Karpas-422 (cell line): Measurements from ENCODE around the gene MAN1A1. TPM values are rescaled to one million over a fixed set of nuclear protein-coding genes. Genes with fewer than 3 reads are reported as not detected.

Experiments used
- DNase-seq: peaks from one replicate; pipeline ENCODE4 v3.0.0-alpha.2; 2015
- H2AFZ ChIP-seq: fragments of 200-600 bp; sonication (generic); 2 replicates; pipeline ENCODE4 v1.6.1; 2014; ENCODE audit warnings: antibody characterized with exemption, low read length, mixed read lengths
- H3K27ac ChIP-seq: fragments of 200-600 bp; sonication (generic); 2 replicates; pipeline ENCODE4 v1.5.1; 2014; ENCODE audit warnings: mild to moderate bottlenecking, low read length, moderate library complexity
- H3K27me3 ChIP-seq: fragments of 200-600 bp; sonication (generic); 2 replicates; pipeline ENCODE4 v1.6.1; 2014; ENCODE audit warnings: low read length, mixed read lengths
- H3K36me3 ChIP-seq: fragments of 200-600 bp; sonication (generic); 2 replicates; pipeline ENCODE4 v1.6.1; 2014; ENCODE audit warnings: low read length, mixed read lengths; ENCODE audit not compliant: insufficient read depth
- H3K4me1 ChIP-seq: fragments of 200-600 bp; sonication (generic); 2 replicates; pipeline ENCODE4 v1.6.1; 2014; ENCODE audit warnings: mild to moderate bottlenecking, low read length, mixed read lengths
- H3K4me2 ChIP-seq: fragments of 200-600 bp; sonication (generic); 2 replicates; pipeline ENCODE4 v1.6.1; 2014; ENCODE audit warnings: low read length, low read depth, mild to moderate bottlenecking; ENCODE audit not compliant: poor library complexity, severe bottlenecking
- H3K4me3 ChIP-seq: fragments of 200-600 bp; sonication (generic); 2 replicates; pipeline ENCODE4 v1.5.1; 2014; ENCODE audit warnings: mild to moderate bottlenecking, antibody characterized with exemption, low read length, mixed read lengths
- H3K79me2 ChIP-seq: fragments of 200-600 bp; sonication (generic); 2 replicates; pipeline ENCODE4 v1.6.1; 2014; ENCODE audit warnings: mild to moderate bottlenecking, low read length, mixed read lengths
- H3K9ac ChIP-seq: fragments of 200-600 bp; sonication (generic); 2 replicates; pipeline ENCODE4 v1.6.0; 2014; ENCODE audit warnings: low read length
- H3K9me2 ChIP-seq: fragments of 200-600 bp; sonication (generic), shearing (Covaris generic); replicated peaks from 2 replicates; pipeline ENCODE4 v1.6.0; 2014; ENCODE audit warnings: mild to moderate bottlenecking, low read length, moderate library complexity; ENCODE audit not compliant: insufficient read depth
- H3K9me3 ChIP-seq: fragments of 300-700, 200-600 bp; sonication (generic); 2 replicates; pipeline ENCODE4 v1.6.1; 2014; ENCODE audit warnings: low read length, mixed read lengths
- H4K20me1 ChIP-seq: fragments of 200-600 bp; sonication (generic); 2 replicates; pipeline ENCODE4 v1.6.1; 2014; ENCODE audit warnings: mild to moderate bottlenecking, antibody characterized with exemption, low read length, low read depth; ENCODE audit not compliant: insufficient read depth
- total RNA-seq: library from RNA; depleted of rRNA; stranded (reverse); fragments of >200 nt; shearing (Covaris generic); gene quantifications from 2 replicates; pipeline ENCODE4 v1.2.3, GENCODE V29; 2014; ENCODE audit warnings: low replicate concordance

The MAN1A1 gene
- total RNA-seq, 1 experiment from 2014 or later: 0.48 TPM

DNA sequence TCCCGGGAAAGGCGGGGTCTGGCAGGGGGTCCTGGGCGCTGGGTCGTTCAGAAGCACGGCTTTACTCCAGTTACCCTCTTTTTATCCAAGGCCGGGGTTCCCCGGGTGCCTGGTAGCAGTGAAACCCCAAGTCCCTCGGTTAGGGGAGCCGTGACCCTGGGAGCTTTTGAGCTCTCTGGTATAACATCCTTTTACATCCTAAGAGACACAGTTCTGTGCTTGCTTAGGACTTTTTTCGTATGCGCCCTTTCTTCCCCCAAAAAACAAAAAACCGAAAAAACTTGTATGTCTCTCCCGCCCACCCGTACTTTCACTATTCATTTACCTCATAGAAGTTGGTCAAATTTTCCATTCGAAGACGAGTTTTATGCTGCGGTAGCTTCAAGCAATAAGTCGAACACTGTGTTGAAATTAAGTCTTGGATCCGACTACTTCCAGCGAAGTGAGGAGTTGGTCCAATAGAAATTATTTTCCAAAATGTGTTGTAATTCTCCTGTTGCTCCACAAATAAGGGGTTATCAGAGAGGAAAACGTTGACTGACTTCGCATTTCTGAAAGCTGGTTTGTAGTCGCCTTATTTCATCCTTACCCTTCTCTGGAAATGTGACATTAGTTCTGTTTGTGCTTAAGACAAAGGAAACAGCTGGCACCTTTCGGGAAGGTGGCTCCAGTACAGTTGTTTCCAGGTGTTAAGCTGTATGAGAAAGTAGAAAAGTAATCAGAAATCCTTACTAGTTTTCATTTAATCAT lies 816 bp upstream of the MAN1A1 start:
- peak overlapping the region; percentile 73; the same call in 1 of the 2 replicates for H2AFZ ChIP-seq
- H3K27ac ChIP-seq: no peak overlapping the region
- H3K9me3 ChIP-seq: no peaks in the 10 kb centered on the region
- no peaks in the 10 kb centered on the region for H3K9me2 ChIP-seq
- peak overlapping the region; percentile 97 for H3K4me2 ChIP-seq
- no peaks in the 10 kb centered on the region for H3K27me3 ChIP-seq
- H3K79me2 ChIP-seq: no peaks in the 10 kb centered on the region
- no peak for DNase-seq
- no peaks in the 10 kb centered on the region for H4K20me1 ChIP-seq
- peaks cover 35% of the 10 kb centered on the region for H3K4me1 ChIP-seq
- peak overlapping the region; percentile 75 for H3K4me3 ChIP-seq
- H3K9ac ChIP-seq: peak overlapping the region; percentile 66
- no peaks in the 10 kb centered on the region for H3K36me3 ChIP-seq

DNA sequence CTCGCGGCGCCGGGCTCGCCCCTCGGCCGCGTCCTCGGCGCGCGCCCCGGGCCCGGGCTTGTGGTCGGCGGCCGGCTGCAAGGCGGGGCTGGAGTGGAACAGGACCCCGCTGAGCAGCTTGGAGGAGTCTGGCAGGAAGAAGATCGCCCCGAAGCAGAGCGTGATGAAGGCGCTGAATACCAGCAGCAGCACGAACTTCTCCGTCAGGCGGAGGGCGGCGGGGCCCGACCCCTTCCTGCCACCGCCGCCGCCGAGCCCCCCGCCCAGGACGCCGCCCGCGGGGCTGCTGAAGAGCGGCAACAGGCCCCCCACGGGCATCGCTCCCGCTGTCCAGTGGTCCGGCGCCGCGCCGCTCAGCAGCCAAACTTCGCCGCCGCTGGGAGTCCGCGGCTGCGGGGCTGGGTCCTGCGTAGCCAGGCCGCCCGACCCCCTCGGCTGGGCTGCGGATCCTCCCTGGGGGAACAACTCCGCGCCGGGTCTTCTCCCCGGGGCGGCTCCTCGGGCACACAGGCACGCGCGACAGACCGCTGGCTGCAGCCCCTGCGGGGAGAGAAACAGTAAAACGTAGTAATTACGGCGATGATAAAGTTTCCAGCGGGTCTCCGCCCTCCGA lies 707 bp downstream of the MAN1A1 start:
- Histone ChIP-seq H3K4me1 (peaks cover 31% of the 10 kb centered on the region), H3K4me2 (peak overlapping the region; percentile 97), H3K4me3 (peak overlapping the region; percentile 75), H3K27ac (no peak overlapping the region), H3K9me2 (no peaks in the 10 kb centered on the region), H2AFZ (peak overlapping the region; percentile 96; the same call in 1 of the 2 replicates), H3K9ac (peak overlapping the region; percentile 66), H3K27me3 (no peaks in the 10 kb centered on the region), H4K20me1 (no peaks in the 10 kb centered on the region), H3K79me2 (no peaks in the 10 kb centered on the region), H3K9me3 (no peaks in the 10 kb centered on the region), H3K36me3 (no peaks in the 10 kb centered on the region)
- DNase-seq: peak; percentile 49

- H2AFZ ChIP-seq: no peak overlapping the region
- no peak overlapping the region for H3K27ac ChIP-seq
- peak overlapping the region; percentile 97 for H3K4me2 ChIP-seq
- no peaks in the 10 kb centered on the region for H3K9me3 ChIP-seq
- no peaks in the 10 kb centered on the region for H4K20me1 ChIP-seq
- no peak for DNase-seq
- H3K79me2 ChIP-seq: no peaks in the 10 kb centered on the region
- H3K4me1 ChIP-seq: peaks cover 31% of the 10 kb centered on the region
- no peaks in the 10 kb centered on the region for H3K36me3 ChIP-seq
- H3K9me2 ChIP-seq: no peaks in the 10 kb centered on the region
- peak overlapping the region; percentile 75; the same call in 1 of the 2 replicates for H3K4me3 ChIP-seq
- no peaks in the 10 kb centered on the region for H3K27me3 ChIP-seq
- peak overlapping the region; percentile 66 for H3K9ac ChIP-seq
Measured at GRCh38 chr6:119348096-119348747, 1.3 kb downstream of the MAN1A1 start.

- peaks cover 31% of the 10 kb centered on the region for H3K4me1 ChIP-seq
- H3K4me3 ChIP-seq: no peak overlapping the region; the same call in 1 of the 2 replicates
- H3K27me3 ChIP-seq: no peaks in the 10 kb centered on the region
- H4K20me1 ChIP-seq: no peaks in the 10 kb centered on the region
- H3K9me2 ChIP-seq: no peaks in the 10 kb centered on the region
- H3K4me2 ChIP-seq: peak overlapping the region; percentile 97
- H3K36me3 ChIP-seq: no peaks in the 10 kb centered on the region
- H3K79me2 ChIP-seq: no peaks in the 10 kb centered on the region
- H2AFZ ChIP-seq: no peak overlapping the region
- no peak overlapping the region for H3K27ac ChIP-seq
- H3K9me3 ChIP-seq: no peaks in the 10 kb centered on the region
- no peak overlapping the region for H3K9ac ChIP-seq
- DNase-seq: no peak
Measured at GRCh38 chr6:119347466-119348095, 2.0 kb downstream of the MAN1A1 start.

DNA sequence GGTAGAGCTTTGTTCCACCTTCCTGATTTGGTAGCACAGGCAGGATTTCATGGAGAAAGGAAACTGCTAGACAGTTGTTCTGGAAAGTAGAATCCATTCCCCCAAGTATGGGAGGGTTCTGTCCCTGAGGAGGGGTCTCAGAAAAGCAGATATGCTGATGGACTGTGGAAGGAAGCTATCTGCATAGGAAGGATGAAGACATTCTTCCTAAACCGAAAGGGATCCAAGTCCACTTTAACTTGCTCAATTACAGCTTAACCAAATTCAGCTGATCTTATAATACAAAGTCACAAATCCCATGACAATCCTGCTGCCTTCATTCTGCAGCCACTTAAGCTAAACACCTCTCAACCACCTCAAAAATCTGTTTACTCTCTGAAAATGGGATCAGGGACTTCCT lies 2.6 kb downstream of the MAN1A1 start:
- Histone ChIP-seq H3K27ac (no peak overlapping the region), H3K36me3 (no peaks in the 10 kb centered on the region), H3K4me3 (no peak overlapping the region), H3K27me3 (no peaks in the 10 kb centered on the region), H3K4me1 (peaks cover 31% of the 10 kb centered on the region), H3K9me3 (no peaks in the 10 kb centered on the region), H3K79me2 (no peaks in the 10 kb centered on the region), H3K9me2 (no peaks in the 10 kb centered on the region), H3K4me2 (no peak overlapping the region), H4K20me1 (no peaks in the 10 kb centered on the region), H3K9ac (no peak overlapping the region), H2AFZ (no peak overlapping the region)
- no peak for DNase-seq

DNA sequence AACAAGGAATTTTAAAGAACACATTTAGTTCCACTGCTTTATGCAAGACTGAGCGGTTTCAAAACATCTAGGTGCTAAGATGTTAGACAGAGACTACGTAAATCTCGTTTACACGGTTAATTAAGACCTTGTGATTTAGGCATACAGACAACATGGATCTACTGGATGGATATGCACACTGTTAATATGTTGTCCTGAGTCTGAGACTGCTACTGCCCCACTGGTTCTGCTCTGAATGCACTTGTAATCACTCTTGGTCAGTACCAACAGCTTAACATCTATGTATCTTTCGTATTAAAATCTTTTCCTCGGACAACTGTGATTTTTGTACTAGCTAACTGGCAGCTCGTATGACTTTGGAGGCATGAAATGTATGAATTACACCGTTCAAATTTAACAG lies 3.1 kb downstream of the MAN1A1 start:
- no peak overlapping the region for H3K4me2 ChIP-seq
- no peak overlapping the region for H2AFZ ChIP-seq
- no peaks in the 10 kb centered on the region for H3K9me3 ChIP-seq
- no peaks in the 10 kb centered on the region for H4K20me1 ChIP-seq
- no peak overlapping the region for H3K4me3 ChIP-seq
- no peak overlapping the region for H3K27ac ChIP-seq
- H3K36me3 ChIP-seq: no peaks in the 10 kb centered on the region
- no peak overlapping the region for H3K9ac ChIP-seq
- DNase-seq: no peak
- peaks cover 31% of the 10 kb centered on the region for H3K4me1 ChIP-seq
- H3K9me2 ChIP-seq: no peaks in the 10 kb centered on the region
- H3K79me2 ChIP-seq: no peaks in the 10 kb centered on the region
- H3K27me3 ChIP-seq: no peaks in the 10 kb centered on the region

- H3K9ac ChIP-seq: no peak overlapping the region
- no peaks in the 10 kb centered on the region for H3K27me3 ChIP-seq
- H3K9me2 ChIP-seq: no peaks in the 10 kb centered on the region
- H2AFZ ChIP-seq: no peak overlapping the region
- no peak for DNase-seq
- H3K27ac ChIP-seq: no peak overlapping the region
- H3K4me1 ChIP-seq: peaks cover 25% of the 10 kb centered on the region
- no peaks in the 10 kb centered on the region for H4K20me1 ChIP-seq
- H3K79me2 ChIP-seq: no peaks in the 10 kb centered on the region
- no peak overlapping the region for H3K4me3 ChIP-seq
- no peaks in the 10 kb centered on the region for H3K36me3 ChIP-seq
- no peaks in the 10 kb centered on the region for H3K9me3 ChIP-seq
- H3K4me2 ChIP-seq: no peak overlapping the region
Measured at GRCh38 chr6:119345114-119345513, 4.4 kb downstream of the MAN1A1 start.

- no peaks in the 10 kb centered on the region for H4K20me1 ChIP-seq
- no peaks in the 10 kb centered on the region for H3K79me2 ChIP-seq
Measured at GRCh38 chr6:119344306-119344705, 5.3 kb downstream of the MAN1A1 start.

More at GRCh38 chr6:119344306-119344705, 5.3 kb downstream of the MAN1A1 start:
- H2AFZ ChIP-seq: no peak overlapping the region
- H3K4me3 ChIP-seq: no peak overlapping the region
- H3K4me2 ChIP-seq: no peak overlapping the region
- no peaks in the 10 kb centered on the region for H3K9me3 ChIP-seq
- H3K9ac ChIP-seq: no peak overlapping the region
- peaks cover 20% of the 10 kb centered on the region for H3K4me1 ChIP-seq
- no peaks in the 10 kb centered on the region for H3K9me2 ChIP-seq
- no peaks in the 10 kb centered on the region for H3K27me3 ChIP-seq
- H3K27ac ChIP-seq: no peak overlapping the region
- DNase-seq: no peak
- no peaks in the 10 kb centered on the region for H3K36me3 ChIP-seq
